ENCODE data around the gene CCL27.

Gene CCL27

DNA sequence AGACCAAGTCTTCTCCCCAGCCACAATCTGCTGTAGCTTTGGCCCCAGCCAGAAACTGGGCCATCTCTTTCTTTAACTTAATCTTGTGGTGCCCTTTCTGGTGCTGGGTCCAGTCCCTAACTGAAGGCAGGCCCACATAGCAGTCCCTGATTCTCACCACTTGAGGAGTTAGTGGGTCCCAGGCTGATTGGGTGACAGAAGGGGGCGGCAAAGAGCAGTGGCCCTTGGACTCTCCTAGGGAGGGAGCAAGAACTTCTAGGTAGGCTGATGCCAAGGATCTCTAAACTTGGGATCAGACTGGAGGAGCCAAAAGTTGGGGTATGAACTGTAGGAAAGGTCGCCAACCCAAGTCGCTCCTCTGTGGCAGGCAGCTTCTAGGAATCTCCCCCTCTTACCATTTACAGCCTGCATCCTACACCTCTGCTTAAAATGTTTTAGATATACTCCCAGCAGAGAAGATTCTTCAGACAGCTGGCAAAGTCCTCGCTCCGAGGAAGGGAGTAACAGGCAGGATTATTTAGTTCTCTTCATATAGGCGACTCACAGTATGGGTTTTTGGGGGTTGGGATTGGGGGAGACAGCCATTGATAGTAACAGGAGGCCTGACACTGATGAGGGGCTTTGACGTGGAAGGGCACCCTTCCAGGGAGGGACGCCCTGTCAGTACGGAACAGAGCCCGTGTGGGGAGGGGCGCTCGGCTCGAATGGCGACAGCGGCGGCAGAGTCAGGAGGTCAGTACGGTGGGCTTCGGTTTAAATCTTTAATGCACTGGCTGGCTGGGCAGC, 2.0 kb upstream of the CCL27 start:
- H3K9me3 ChIP-seq (ENCODE audit: insufficient read depth, low read length), result no peaks in the 10 kb centered on the region
- H3K27ac ChIP-seq (ENCODE audit: low read length), result peak overlapping the region; percentile 49
- H3K9ac ChIP-seq (ENCODE audit: low read length), result peak overlapping the region; percentile 59
- 0 out of 2 replicates have a peak overlapping the region, but pooled peaks have one; percentile 17 for H2AFZ ChIP-seq (ENCODE audit: low read depth, low read length)
- peak overlapping the region; percentile 93 for H3K4me2 ChIP-seq (ENCODE audit: low read length)
- H3K36me3 ChIP-seq (replicated peaks; ENCODE audit: low read depth, low read length), result peaks cover 4% of the 10 kb centered on the region
- H3K79me2 ChIP-seq (ENCODE audit: low read length), result no peaks in the 10 kb centered on the region
- no peaks in the 10 kb centered on the region for H3K27me3 ChIP-seq (ENCODE audit: low read depth, low read length)
- H4K20me1 ChIP-seq (ENCODE audit: insufficient read depth, low read length), result no peaks in the 10 kb centered on the region
- peaks cover 14% of the 10 kb centered on the region for H3K4me1 ChIP-seq (ENCODE audit: low read length)
- TF ChIP-seq EZH2phosphoT487 (IDR thresholded peaks at IDR 0.05; ENCODE audit: low read depth), result no peak
- TF ChIP-seq, protein P1, sequence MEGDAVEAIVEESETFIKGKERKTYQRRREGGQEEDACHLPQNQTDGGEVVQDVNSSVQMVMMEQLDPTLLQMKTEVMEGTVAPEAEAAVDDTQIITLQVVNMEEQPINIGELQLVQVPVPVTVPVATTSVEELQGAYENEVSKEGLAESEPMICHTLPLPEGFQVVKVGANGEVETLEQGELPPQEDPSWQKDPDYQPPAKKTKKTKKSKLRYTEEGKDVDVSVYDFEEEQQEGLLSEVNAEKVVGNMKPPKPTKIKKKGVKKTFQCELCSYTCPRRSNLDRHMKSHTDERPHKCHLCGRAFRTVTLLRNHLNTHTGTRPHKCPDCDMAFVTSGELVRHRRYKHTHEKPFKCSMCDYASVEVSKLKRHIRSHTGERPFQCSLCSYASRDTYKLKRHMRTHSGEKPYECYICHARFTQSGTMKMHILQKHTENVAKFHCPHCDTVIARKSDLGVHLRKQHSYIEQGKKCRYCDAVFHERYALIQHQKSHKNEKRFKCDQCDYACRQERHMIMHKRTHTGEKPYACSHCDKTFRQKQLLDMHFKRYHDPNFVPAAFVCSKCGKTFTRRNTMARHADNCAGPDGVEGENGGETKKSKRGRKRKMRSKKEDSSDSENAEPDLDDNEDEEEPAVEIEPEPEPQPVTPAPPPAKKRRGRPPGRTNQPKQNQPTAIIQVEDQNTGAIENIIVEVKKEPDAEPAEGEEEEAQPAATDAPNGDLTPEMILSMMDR (IDR thresholded peaks at IDR 0.05; ENCODE audit: low read depth, low read length), result peak; percentile 94
- H3K4me3 ChIP-seq (ENCODE audit: low read length), result peak overlapping the region; percentile 96

DNA sequence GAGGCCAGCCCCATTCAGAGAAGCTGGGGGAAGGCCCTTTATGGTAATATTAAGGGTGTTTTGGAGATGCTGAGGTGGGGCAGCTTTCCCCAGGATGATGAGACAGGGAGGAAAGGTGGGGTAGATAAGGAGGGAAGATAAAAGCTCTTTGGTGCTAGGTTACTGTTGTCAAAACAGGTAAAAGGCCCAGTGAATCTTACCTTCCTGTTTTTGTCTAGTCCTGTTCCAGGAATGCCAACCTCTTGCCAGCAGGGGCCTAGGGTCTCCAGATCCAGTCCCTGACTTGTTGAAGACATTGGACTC, 797 bp upstream of the CCL27 start:
- H3K4me3 ChIP-seq (ENCODE audit: low read length), result no peak overlapping the region
- no peak overlapping the region for H2AFZ ChIP-seq (ENCODE audit: low read depth, low read length)
- H3K36me3 ChIP-seq (replicated peaks; ENCODE audit: low read depth, low read length), result no peaks in the 10 kb centered on the region
- H3K27ac ChIP-seq (ENCODE audit: low read length), result no peak overlapping the region
- no peak for TF ChIP-seq EZH2phosphoT487 (IDR thresholded peaks at IDR 0.05; ENCODE audit: low read depth)
- TF ChIP-seq, protein P1 (IDR thresholded peaks at IDR 0.05; ENCODE audit: low read depth, low read length), result no peak
- no peaks in the 10 kb centered on the region for H4K20me1 ChIP-seq (ENCODE audit: insufficient read depth, low read length)
- no peaks in the 10 kb centered on the region for H3K9me3 ChIP-seq (ENCODE audit: insufficient read depth, low read length)
- no peaks in the 10 kb centered on the region for H3K79me2 ChIP-seq (ENCODE audit: low read length)
- H3K27me3 ChIP-seq (ENCODE audit: low read depth, low read length), result no peaks in the 10 kb centered on the region
- peaks cover 19% of the 10 kb centered on the region for H3K4me1 ChIP-seq (ENCODE audit: low read length)
- no peak overlapping the region for H3K9ac ChIP-seq (ENCODE audit: low read length)
- H3K4me2 ChIP-seq (ENCODE audit: low read length), result no peak overlapping the region

DNA sequence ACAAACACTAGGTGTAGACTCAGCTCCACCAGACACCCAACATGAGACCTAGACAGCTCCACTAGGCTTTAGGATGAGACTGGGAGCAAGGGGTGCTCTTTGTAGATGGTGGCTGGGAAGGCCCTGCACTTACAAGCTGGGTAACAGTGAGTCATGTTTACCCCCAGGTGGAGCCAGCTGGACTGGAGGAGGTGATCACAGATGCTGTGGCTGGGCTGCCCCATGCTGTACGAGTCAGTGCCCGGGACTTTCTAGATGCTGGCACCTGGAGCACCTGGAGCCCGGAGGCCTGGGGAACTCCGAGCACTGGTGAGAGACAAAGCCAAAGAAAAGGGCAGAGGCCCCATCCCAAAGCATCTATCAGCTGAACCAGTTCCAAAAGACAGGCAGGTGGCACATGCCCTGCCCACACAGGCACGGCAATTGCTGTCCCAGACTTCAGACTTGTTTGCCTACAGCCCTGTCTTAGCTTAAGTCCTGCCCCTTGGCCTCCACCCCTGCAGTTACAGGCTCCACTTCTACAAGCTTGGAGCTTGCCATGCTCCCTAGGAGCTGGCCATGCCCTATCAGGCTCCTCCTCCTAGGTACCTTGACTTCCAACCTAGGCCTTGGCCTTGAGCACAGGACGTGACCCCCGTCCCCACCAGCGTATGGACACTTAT, 2.7 kb downstream of the CCL27 start:
- Histone ChIP-seq H3K79me2 (ENCODE audit: low read length) (no peaks in the 10 kb centered on the region), H3K36me3 (replicated peaks; ENCODE audit: low read depth, low read length) (no peaks in the 10 kb centered on the region), H3K4me3 (ENCODE audit: low read length) (no peak overlapping the region), H3K9ac (ENCODE audit: low read length) (no peak overlapping the region), H3K27ac (ENCODE audit: low read length) (no peak overlapping the region), H3K4me1 (ENCODE audit: low read length) (peaks cover 24% of the 10 kb centered on the region), H3K9me3 (ENCODE audit: insufficient read depth, low read length) (no peaks in the 10 kb centered on the region), H3K4me2 (ENCODE audit: low read length) (peak overlapping the region; percentile 19), H3K27me3 (ENCODE audit: low read depth, low read length) (no peaks in the 10 kb centered on the region), H4K20me1 (ENCODE audit: insufficient read depth, low read length) (no peaks in the 10 kb centered on the region), H2AFZ (ENCODE audit: low read depth, low read length) (no peak overlapping the region)
- TF ChIP-seq, protein P1 (IDR thresholded peaks at IDR 0.05; ENCODE audit: low read depth, low read length), result no peak
- TF ChIP-seq EZH2phosphoT487 (IDR thresholded peaks at IDR 0.05; ENCODE audit: low read depth), result no peak

DNA sequence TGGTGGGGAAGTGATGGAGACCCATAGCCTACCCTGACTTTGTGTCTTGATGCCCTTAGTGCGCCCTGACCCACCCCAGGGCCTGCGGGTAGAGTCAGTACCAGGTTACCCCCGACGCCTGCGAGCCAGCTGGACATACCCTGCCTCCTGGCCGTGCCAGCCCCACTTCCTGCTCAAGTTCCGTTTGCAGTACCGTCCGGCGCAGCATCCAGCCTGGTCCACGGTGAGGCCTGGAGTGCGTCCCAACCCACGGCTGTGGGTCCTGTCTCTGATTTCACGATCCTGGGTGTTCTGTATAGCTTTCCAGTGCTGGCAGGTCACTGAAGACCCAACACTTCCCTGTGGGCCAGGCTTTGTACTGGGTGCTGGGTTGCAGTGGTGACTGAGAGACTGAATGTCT, 4.0 kb downstream of the CCL27 start:
- Histone ChIP-seq H3K36me3 (replicated peaks; ENCODE audit: low read depth, low read length) (no peaks in the 10 kb centered on the region), H2AFZ (ENCODE audit: low read depth, low read length) (no peak overlapping the region), H3K9ac (ENCODE audit: low read length) (no peak overlapping the region), H3K4me2 (ENCODE audit: low read length) (no peak overlapping the region), H3K4me1 (ENCODE audit: low read length) (peaks cover 19% of the 10 kb centered on the region), H3K27me3 (ENCODE audit: low read depth, low read length) (no peaks in the 10 kb centered on the region), H3K9me3 (ENCODE audit: insufficient read depth, low read length) (no peaks in the 10 kb centered on the region), H3K27ac (ENCODE audit: low read length) (no peak overlapping the region), H3K4me3 (ENCODE audit: low read length) (no peak overlapping the region), H4K20me1 (ENCODE audit: insufficient read depth, low read length) (no peaks in the 10 kb centered on the region), H3K79me2 (ENCODE audit: low read length) (no peaks in the 10 kb centered on the region)
- no peak for TF ChIP-seq EZH2phosphoT487 (IDR thresholded peaks at IDR 0.05; ENCODE audit: low read depth)
- TF ChIP-seq, protein P1 (IDR thresholded peaks at IDR 0.05; ENCODE audit: low read depth, low read length), result no peak

All from OCI-LY3 (cell line).